ENCODE measurements around the gene SUMO3.

The SUMO3 gene

DNA sequence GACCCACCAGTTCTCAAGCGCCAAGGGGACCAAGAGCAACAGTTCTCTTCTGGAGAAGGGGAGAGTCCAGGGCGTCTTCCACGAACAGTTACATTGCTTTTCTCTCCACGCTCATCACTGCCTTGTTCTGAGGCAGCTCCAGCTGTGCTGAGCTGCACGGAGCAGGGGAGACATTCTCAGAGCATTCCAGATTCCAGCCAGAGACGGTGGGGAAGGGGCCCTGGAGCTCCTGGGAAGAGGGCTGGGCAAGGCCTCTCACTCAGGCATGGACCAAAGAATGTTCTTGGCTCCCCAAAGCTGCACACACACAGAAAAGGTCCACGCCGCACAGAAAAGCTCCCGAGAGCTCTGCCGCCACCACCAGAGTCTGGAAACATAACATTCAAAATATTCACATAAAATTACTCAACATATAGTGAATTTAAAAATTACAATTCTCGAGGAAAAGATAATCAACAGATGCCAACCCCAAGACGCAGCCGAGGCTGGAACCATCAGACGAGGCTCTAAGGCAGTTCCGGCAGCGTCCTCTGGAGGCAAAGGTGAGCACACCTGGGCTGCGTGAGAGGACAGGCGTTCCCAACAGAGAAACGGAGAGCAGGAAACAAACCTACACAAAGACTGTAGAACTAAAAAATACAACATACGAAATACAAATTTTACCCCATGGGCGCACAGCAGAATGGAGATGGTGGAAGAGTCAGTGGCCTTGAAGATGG lies 56.7 kb downstream of the SUMO3 start:
- DNase-seq (ENCODE audit: low read depth, low spot score) = no peak

DNA sequence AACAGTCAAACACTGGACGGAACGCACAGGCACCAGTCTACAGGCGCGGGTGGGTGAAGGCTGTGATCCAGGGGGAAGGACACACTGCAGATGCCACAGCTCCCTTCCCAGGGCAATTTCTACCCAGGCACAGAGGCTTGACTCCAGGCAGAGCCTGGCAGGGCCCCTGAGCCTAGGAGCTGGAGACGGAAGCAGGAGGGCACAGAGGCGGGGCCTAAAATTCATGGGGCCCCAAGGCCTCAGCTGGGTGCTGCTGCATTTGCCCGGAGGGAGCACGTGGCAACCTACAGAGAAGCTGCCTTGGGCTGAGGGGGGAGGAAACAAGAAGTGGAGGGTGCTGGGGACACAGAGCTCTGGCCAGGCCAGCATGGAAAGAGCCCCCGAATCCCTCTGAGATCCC lies 57.5 kb downstream of the SUMO3 start:
- no peak for DNase-seq (ENCODE audit: low read depth, low spot score)

DNA sequence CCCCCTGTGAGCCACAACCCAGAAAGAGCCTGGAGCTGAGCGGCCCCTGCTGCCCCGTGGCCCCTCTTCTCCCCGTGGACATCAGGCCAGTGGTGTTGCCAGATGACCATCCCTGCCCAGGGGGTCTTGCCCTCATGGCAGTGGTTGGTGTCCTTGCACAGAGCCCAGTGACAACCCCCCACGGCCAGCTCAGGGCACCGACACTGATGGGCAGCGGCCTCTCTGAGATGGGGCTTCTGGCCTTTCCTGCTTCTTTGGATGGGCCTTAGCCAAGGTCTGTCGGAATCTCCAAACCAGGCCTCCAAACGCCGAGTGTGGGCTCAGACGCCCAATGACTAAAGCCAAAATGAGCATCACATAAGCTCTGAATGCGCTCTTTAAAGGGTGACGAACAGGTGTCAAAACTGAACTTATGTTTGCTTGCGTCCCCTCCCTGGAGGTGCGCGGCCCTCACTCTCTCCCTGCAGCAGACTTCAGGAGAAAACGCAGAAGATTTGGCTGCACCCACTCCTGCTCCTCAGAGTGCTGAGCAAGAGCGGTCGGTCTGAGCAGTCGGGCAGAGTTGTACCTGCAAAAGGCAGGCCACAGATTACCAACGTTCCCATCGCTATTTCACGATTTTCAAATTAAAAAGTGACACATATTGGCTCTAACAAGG lies 58.1 kb downstream of the SUMO3 start:
- no peak for DNase-seq (ENCODE audit: low read depth, low spot score)

DNA sequence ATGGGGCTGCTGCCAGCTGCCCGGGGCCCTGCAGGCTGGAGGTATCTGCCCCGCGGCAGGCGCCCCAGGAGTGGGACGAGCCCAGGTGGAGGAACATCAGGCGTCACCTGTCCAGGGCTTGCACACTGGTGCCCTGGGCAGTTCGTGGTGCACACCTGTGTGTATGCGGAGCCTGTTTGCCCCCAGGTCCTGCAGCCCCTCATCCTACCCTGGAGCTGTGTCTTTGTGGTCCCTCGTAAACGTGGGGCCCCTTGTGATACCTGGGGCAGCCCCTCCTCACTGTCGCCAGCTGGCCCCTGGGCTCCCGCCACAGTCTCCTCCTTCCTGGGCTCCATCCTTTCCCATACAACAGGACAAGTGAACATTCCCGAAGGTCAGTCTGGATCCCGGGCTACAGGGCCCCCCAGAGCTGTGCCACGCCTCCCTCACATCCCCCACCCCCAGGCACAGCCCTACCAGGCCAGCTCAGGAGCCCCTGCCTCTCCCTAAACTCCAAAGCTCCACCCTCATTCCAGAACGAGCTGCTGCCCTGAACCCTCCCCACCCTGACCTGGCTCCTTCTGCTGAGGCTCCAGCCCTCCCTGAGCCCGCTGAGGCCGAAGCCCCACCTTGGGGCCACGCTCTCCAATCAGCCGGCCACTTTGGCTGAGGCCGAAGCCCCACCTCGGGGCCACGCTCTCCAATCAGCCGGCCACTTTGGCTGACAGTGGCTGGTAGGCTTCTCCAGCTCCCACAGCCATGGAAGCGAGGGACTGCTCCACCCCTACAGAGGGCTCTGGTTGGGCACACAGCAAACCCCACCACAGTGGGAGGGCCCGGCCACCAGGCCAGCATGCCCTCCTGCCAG lies 58.9 kb downstream of the SUMO3 start:
- DNase-seq (ENCODE audit: low read depth, low spot score) = no peak

DNA sequence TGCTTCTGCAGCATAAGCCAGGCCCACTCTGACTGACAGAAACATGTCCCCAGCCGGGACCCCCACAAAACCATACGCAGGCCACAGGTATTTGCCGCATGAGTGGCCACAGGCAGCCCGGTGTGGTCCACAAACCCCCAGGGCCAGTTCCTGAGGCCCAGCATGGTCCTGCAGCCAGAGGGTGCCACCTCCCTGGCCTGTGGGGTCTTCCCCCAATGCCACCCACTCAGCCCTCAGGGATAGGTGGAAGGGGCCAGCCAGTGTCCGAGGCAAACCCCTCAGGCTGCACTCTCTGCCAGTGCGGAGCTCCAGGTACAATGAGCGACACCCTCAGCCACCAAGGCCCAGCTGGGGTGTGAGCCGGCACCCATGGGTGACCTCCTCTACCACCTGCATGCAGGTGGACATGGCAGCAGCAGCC lies 59.7 kb downstream of the SUMO3 start:
- no peak for DNase-seq (ENCODE audit: low read depth, low spot score)

DNA sequence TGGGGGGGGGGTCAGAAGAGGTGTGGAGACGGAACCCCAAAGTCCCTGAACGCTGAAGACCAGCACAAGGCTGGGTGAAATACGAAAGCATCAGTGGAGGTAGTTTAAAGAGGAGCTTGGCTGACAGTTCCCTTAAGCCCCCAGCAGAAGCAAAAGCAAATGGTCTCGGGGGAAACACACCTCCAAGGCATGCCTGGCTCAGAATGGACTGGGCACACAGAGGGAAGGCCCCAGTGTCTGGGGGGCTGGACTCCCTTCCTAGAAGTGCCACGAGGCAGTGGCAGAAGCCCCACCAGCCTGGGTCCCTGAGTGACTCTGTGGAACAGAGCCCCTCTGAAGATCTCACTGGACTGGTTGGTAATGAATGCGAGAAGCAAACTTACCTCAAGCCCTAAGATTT lies 60.1 kb downstream of the SUMO3 start:
- DNase-seq (ENCODE audit: low read depth, low spot score) = no peak

DNA sequence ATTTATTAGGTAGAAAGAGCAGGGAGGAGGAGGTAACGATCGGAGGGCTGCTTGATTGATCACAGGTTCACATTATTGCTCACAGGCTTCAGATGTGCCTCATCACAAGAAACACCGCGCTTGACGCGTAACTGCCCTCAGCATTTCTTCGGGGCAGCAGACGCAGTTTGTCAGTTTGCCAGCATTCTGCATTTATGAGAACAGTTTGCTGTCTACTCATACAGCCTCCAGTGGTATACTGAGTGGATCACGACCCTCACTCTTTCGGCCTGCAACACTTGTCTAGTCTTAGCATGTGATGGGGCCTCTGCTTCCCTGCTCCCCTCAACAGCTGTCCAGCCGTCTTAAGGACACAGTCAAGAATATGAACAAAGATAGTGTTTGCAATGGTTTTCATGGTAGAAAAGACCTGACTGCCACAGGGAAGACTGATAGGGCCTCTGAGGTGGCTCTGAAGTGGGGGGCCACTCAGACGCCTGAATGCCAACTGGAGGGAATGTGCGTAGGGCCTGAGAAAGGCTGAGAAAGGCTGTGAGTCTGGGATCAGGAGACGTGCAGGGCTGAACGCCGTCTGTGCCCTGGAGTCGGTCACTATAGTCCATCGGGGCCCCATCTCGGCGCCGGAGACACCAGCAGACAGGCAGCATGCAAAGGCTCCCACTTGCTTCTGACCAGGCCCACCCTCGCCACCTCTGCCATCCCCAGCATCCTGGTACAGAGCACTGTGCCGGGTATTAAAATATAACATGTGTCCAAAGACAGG lies 61.3 kb downstream of the SUMO3 start:
- DNase-seq (ENCODE audit: low read depth, low spot score) = no peak
